ENCODE measurements around the gene RHBDD3. TPM values are rescaled to one million over a fixed set of nuclear protein-coding genes. Genes with fewer than 3 reads are reported as not detected.

The RHBDD3 gene
- total RNA-seq, result 37.3 and 39.6 TPM in 2 replicates

DNA sequence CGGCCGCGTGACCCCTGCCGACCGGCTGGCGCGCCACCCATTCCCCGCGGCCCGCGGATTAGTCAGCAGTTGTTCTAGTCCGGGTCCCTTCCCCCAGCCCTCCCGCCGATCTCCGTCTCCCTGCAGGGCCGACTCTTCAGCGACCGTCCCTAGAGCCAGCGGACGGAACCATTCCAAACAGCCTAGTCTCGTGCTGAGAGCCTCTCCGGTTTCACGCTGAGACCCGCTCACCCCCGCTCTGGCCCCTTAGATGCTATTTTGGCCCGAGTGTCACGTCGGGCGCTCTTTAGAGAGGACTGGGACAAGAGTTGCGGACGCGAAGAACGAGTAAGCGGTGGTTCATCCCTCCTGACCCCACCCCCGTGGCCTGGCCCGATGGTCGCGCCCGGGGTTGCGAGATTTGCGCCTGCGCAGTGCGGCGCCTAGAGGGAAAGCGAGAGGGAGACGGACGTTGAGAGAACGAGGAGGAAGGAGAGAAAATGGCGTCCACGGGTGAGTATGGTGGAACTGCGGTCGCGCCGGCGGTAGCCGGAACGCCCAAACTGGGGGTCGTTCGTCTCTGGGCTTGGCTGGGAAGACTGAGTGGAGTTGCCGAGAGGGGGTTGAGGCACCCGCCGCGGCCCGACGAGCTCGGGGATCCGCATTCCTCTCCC is at the start of gene RHBDD3, which contains the start of gene EWSR1:
Gene RHBDD3 (minus strand): TSS at position 124 of the 653 bp plus-strand sequence. CDS start 2,355 bp downstream, outside the sequence.
Gene EWSR1 (plus strand): TSS at position 411 of the 653 bp plus-strand sequence. CDS start 69 bp downstream, at position 480.
- intact Hi-C loops (cut with micrococcal nuclease), result loop anchor here (5.0 kb wide), 2 partner anchors 39 to 526 kb away; partner anchors contain the start of genes CHEK2, GAS2L1 and HSCB

DNA sequence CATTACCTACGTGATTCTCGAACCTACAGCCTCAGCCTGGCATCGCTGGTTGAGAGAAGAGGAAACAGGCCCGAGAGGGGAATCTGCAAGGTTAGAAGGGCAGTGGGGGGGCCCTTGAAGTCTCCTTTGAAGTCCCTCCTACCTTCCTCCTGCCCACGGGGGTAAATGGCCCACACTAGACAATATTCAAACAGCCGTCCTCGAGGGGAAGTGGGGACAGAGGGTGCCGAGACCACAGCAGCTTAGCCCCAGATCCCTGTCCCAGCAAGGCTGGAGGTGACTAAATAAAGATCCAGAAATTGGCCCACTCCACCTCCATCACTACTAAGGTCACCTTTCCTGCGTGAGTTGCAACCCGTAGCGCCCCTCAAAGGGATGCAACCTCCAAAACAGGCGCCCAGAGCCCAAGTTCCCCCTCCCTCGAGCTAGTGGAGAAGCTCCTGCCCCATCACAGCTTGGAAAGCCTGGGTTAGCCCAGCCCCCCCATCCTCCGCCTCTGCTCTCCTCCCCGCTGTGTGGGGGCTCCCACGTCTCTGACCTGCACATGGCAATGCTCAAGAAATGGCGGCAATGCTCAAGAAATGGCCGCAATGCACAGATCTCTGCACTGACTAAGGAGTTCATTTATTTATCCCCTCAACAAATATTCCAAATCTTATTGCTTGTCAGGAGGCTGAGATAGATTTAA is 48.5 kb upstream of the RHBDD3 start:
- intact Hi-C loops (cut with micrococcal nuclease), result no loop called here

DNA sequence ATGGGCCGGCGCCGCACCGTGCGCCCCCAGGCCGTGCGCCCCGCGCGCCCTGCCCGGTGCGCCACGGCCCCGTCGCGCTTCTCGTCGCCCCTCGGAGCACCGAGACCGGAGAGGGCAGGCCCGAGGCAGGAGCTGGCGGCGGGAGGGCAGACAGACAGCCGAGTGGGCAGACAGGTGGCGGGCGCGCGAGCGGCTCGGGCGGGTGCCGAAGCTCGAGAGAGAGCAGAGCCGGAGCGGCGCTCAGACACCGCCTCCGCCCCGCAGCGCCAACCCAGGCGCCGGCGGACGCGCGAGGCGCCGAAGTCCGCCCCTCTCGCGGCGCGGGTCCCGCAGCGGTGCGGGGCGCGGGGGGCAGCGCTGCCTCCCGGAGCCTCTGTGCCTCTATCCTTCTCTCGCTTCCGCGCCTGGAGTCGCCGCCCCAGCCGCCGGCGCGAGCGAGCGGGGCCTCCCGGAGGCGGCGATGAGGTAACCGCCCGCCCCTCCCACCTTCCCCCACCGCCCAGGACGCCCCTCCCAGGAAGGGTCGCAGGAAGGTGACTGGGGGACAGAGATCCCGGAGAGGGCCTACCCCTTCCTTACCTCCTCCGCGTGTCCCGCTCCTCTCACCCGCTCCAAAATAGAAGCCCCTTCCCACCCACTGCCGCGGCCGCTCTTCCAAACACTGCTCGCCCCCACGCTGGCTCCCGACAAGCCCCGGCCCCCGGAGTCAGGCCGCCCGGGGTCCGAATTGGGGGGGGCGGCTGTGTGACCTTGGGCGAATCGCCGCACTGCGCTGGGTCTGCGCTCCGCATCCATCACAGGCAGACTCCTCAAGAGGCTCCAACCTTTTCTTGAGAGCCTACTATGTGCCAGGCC is 47.7 kb upstream of the RHBDD3 start, which contains the start of gene RASL10A:
Gene RASL10A (minus strand): TSS at position 412 of the 855 bp plus-strand sequence. CDS start 451 bp downstream, outside the sequence.
- intact Hi-C loops (cut with micrococcal nuclease), result no loop called here

DNA sequence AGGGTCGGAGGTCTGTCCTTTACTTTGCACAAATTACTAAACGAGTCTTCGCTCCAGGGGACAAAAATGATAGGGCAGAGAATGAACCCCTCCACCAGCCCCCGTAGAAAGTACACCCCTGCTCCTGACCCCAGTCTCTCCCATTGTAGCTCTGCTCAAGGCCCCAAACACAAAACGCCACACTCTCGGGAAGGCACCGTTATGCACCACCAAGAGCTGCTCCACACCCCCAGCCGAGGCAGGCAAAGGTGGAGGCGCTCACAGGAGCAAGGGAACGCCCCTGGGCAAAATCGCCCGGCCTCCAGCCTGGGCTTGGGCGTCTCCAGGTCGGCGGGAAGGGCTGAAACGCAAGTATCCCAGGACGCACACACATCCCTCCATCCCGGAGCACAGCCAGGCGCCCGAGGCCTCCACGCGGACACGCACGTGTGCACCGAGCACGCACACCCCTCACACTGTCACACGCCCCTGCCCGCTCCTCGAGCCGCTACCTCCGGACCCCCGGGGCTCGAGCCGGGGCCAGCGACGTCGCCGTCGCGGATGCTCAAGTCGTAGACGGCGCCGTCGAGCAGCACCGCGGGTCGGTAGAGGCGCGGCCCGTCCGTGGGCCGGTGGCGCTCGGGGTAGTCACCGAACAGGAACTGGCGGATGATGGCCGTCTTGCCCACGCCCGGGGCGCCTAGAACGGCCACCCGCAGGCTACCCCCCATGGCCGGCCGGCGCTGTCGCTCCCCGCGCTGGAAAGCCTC is 46.9 kb upstream of the RHBDD3 start:
- intact Hi-C loops (cut with micrococcal nuclease), result no loop called here

DNA sequence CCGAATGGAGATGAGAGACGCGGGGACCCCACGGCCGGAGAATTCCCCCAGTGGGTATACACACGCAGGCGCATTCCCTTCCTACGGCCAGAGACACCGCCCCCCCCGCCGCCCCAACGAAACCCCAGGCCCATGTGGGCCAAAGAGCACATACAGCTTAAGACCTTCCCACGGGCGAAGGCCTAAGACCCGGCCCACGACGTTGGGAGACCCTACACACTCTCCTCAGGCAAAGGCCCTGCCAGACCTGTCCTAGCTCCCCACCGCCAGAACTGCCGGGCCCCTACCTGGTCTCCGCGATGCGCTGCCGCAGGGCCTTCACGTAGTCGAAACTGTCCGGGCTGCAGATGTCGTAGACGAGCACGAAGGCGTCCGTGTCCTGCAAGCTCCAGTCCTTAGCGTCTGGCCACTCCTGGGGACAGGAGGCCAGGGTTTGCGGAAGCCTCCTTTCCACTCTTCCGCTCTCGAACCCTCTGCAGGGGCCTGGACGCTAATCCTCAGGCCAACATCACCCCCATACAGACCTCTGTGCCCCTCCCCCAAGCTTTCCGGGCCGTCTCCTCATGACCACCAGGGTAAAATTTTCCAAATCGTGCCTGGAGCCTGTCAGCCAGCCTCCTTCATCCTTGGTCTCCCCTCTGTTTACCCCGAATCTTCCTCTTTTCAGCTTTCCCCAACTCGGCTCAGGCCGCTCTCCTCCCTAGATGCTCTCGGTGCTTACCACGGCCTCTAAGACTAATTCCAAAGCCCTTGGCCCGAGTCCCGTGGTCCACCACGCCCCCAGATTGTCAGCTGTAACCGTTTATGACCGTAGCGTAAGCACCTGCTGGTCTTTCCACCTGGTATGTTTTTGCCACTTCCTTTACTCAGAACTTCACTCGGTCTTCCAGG is 46.0 kb upstream of the RHBDD3 start:
- intact Hi-C loops (cut with micrococcal nuclease), result no loop called here

DNA sequence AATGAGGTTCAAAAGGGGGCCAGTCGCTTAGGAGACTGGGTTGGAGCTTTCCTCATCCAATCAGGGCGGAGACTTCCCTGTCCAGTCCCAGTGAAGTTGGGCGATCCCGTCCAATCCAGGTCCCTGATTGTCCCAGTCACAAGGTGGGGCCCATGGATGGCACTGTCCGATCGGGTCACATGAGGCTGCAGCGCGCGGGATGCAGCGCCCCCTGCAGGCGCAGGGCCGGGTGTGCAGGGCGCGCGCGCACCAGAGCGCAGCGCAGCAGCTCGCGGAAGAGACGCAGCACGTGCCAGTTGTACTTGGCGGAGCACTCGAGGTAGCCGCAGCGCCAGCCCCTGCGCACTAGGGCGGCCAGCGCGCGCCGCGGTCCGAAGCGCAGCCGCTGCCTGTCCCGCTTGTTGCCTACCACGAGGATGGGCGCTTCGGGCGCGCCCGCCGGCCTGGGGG is 45.4 kb upstream of the RHBDD3 start:
- intact Hi-C loops (cut with micrococcal nuclease), result no loop called here

- intact Hi-C loops (cut with micrococcal nuclease), result no loop called here
Measured at GRCh38 chr22:29312218-29313125, 44.7 kb upstream of the RHBDD3 start.

GRCh38 chr22:29311464-29312217 is 43.9 kb upstream of the RHBDD3 start:
- intact Hi-C loops (cut with micrococcal nuclease), result no loop called here

DNA sequence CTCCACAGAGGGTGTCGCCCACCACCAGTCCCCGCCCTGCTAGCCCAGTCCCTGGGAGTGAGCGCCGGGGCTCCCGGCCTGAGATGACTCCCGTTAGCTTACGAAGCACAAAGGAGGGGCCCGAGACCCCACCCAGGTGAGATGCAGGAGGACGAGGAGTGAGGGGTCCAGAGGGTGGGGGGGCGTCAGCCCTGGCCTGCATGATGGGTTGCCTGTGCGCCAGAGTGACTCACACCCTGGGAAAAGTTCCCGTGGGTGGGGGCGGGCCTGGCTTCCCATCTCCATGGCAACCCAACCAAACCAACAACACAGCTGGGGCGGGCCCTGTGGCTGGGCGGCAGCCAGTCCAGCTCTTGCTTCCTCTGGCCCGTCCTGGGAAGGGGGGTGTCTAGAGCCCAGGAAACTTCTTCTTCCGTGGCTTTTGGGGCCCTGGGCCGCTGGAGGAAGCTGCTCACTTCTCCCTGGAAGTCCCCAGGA is 43.1 kb upstream of the RHBDD3 start:
- intact Hi-C loops (cut with micrococcal nuclease), result no loop called here

DNA sequence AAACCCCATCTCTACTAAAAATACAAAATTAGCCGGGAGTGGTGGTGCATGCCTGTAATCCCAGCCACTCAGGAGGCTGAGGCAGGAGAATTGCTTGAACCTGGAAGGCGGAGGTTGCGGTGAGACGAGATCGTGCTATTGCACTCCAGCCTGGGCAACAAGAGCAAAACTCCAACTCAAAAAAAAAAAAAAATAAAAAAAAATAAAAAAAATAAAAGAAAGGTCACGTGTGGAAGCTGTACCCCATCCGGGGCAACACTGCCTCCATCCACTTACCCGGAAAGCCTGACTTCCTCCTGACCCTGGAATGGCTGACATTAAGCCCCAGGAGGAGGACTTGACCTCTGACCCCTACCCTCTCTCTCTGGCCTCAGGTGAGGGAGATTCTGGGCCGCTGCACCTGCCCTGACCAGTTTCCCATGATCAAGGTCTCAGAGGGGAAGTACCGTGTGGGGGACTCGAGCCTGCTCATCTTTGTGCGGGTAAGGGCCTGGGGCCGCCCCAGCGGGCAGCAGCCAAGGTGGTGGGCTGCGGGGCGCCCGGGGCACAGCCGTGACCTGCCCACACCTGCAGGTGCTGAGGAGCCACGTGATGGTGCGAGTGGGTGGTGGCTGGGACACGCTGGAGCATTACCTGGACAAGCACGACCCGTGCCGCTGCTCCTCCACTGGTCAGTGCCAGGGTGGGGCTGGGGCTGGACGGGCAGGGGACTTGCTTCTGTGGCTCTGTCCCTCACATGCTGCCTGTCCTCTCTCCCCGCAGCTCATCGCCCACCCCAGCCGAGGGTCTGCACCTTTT is 42.5 kb upstream of the RHBDD3 start:
- intact Hi-C loops (cut with micrococcal nuclease), result no loop called here

DNA sequence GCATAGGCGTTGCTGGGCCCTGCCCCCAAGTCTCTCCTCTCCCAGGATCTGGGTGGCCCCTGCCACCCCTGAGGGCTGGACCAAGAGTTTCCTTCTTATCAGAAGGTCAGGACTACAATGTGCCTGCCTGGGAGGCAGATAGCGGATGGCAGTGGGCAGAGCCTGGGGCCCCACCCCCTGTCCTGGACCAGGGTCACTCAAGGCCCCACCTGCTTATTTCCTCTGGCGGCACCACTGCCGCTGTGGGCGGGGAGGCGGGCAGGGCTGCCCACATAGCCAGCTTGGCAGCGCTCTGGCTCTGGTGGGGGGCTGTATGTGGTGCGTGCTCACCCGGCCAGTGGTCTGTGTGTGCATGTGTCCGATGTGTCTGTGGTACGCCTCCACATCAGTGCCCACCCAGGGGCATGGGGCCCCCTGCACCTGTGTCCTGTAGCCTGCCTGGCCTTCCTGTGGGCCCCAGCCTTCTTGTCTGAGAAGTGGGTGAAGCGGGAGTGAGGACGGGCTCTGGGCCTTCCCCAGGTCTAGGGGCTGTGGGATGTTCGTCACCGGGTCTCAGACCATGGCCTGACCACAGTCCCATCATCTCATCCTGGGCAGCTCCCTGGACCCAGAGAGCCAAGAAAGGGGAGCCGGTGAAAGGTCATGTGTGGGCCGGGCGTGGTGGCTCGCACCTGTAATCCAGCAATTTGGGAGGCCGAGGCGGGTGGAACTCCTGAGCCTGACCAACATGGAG is 41.7 kb upstream of the RHBDD3 start:
- intact Hi-C loops (cut with micrococcal nuclease), result loop anchor here (5.0 kb wide), 1 partner anchor 42 kb away; the partner anchor contains the start of genes EWSR1 and RHBDD3

DNA sequence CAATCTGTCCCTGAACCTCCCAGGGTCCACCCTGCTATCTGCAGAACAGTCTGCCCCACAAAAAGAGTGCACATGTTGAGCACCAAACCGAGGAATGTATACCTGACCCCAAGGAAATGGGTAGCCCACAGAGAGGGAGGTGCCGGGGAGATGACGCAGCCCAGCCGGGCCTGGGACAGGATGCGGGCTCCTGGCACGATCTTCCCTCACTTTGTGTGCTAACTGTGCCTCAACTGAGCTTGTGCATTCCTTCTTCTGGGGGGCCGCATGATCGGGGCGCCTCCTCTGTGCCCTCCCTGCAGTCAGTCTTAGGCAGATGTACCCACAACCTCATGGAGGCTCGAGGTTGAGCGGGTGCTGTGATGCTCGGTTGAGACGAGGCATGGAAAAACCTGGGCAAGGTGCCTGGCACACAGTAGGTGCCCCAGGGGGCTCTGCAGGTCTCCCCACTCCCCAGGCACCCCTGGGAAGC is 41.0 kb upstream of the RHBDD3 start:
- intact Hi-C loops (cut with micrococcal nuclease), result loop anchor here (5.0 kb wide), 1 partner anchor 42 kb away; the partner anchor contains the start of genes EWSR1 and RHBDD3

DNA sequence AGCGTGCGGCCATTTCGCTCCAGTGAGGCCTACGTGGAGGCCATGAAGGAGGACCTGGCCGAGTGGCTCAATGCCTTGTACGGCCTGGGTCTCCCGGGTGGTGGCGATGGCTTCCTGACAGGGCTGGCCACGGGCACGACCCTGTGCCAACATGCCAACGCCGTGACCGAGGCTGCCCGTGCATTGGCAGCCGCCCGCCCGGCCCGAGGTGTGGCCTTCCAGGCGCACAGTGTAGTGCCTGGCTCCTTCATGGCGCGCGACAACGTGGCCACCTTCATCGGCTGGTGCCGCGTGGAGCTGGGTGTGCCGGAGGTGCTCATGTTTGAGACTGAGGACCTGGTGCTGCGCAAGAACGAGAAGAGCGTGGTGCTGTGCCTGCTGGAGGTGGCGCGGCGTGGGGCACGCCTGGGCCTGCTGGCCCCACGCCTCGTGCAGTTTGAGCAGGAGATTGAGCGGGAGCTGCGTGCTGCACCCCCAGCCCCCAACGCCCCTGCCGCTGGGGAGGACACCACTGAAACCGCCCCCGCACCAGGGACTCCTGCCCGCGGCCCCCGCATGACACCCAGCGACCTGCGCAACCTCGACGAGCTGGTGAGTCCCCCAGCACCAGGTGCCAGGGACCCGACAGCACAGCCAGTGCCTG is 40.5 kb upstream of the RHBDD3 start:
- intact Hi-C loops (cut with micrococcal nuclease), result loop anchor here (5.0 kb wide), 1 partner anchor 41 kb away; the partner anchor contains the start of genes EWSR1 and RHBDD3

DNA sequence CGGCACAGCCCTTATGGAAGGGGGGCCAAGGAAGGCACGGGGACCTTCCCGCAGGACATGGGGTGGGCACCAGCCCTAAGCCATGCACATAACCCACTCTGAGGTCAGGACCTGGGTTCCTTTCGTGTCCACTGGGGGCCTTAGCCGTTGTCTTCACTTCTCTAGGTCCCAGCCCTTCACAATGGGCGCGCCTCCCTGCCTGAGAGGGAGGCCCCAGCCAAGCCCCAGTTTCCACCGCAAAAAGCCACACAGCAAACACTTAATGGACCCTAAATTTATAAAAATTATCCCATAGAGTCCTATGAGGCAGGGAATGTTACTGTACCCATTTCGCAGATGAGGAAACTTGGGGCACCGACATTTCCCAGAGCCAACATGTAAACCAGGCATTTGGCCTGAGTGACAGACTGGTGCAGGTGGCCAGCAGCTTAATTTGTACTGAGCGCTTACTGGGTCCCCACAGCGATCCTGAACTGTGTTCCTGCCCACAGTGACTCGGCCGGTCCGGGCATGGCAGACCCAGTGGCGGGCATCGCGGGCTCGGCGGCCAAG is 39.9 kb upstream of the RHBDD3 start:
- intact Hi-C loops (cut with micrococcal nuclease), result loop anchor here (5.0 kb wide), 1 partner anchor 40 kb away; the partner anchor contains the start of genes EWSR1 and RHBDD3
